ENCODE measurements around the gene AQP3.
"Not testable (repeated sequence)": the region's sequence is repeated elsewhere in the genome, so short reads cannot be mapped to it uniquely, and the experiment has no call there.

AQP3 gene

DNA sequence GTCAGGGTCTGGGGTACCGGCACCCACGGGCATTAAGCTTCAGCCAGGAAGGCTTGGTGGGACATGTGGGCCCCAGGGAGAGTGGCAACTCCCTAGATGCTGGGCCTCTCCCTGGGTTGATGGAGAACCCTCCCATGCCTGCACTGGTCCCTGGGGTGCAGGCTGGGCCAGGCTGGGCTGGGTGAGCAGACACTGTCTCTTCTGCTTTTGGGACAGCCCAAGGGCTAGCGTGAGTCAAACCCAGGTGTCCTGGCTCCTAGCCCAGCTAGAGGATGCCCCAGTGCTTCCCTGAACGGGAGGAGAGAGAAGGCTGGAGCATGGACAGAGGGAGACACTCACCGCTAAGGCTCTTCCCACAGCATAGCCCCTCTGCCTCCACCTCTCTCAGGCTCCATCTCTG, 39.3 kb downstream of the AQP3 start:
- no peak for DNase-seq

DNA sequence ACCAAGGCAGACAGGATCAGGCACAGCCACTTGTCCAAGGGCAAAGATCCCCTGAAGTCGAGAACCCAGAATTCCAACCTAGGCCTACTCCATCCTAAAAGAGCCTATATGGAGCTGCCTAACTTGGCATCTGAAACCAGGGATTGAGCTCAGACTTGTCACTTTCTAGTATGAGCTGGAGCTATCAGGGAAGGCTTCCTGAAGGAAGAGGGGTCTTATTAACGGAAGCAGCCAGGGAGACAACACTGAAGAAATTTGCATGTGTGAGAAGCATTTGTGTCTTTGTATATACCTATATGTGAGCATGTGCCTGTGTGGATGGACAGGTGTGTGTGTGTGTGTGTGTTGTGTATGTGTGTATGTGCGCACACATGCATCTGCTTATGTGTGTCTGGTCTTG, 40.3 kb downstream of the AQP3 start:
- DNase-seq = no peak

DNA sequence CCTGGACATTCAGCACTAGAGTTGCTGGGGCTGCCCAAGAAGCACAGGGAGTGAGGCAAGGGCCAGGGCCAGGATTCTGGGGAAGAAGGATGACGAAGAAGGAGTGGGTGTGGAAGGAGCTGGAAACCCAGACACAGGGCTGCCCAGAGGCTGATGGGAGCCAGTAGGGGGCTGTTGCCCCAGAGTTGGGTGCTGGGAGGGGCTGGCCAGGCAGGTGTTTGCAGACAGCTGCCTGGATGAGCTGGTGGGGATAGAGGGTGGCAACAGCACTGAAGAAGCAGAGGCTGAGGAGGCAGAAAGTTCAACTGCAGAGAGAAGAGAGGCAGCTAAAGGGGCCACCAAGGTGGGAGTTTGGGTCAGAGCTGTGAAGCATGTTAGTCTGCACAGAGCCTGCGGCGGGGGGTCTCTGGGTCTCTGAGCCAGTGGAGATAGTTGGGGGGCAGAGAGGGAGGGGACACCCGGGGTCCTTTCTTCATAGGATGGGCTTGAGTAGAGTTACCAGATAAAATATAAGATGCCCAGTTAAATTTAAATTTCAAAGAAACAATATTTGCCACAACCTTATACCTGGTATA, 42.5 kb downstream of the AQP3 start:
- DNase-seq = peak; percentile 21

DNA sequence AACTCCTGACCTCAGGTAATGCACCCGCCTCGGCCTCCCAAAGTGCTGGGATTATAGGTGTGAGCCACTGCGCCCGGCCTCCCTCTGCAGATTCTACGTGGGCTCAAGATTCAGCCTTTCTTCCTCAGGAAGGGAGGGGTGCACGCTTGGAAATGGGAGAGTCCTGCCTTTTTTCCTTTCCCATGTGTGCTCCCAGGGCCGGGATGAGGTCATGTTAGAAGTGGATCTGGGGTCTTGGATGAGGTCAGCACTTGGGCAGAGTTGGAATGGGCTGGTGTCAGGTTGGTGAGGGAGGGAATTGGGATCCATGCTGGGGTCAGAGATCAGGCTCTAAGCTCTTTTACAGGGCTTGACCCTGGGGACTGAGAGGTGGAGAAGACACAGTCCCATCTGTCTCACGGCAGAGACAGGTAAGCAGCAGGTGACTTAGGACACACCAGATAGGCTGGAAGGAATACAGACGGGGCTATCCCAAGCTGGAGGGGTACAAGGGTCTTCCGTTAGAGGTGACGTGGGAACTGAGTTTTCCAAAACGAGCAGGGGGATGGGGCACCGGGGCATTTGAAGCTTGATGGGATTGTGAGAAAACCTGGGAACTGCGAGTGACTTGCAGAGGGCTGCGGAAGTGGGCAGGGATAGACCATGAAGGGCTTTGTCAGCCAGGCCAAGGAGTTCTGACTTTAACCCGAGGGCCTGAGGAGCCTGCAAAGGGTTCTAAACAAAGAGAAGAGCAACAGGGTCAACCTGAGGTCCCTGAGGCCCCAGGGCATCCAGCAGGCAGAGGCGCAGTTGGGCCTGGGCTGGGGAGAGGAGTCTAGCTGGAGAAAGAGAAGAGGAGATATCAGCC, 43.2 kb downstream of the AQP3 start:
- DNase-seq = no peak

DNA sequence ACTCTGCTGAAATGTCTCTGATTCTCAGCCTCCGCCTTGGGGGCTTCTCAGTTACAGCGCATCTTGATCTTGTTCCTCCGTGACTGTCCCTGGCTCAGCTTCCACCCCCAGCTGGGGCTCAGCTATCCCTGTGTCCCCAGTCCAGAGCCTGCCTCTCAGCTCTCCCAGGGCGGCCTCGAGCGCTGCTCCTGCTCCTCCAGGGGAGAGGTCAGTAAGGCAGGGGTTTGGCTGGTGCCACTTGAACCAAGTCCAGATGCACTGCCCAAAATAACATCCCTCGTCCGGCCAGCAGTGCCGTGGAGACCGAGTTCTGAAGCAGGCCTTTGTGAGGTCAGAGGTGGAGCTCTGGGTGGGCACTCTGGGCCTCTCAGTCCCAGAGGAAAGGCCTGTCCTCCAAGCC, 45.0 kb downstream of the AQP3 start, which contains the start of gene AQP7:
AQP7 (minus strand) TSS at position 198 of the 400 bp plus-strand sequence. CDS start 1,306 bp downstream, outside the sequence.
- not testable (repeated sequence) for DNase-seq

DNA sequence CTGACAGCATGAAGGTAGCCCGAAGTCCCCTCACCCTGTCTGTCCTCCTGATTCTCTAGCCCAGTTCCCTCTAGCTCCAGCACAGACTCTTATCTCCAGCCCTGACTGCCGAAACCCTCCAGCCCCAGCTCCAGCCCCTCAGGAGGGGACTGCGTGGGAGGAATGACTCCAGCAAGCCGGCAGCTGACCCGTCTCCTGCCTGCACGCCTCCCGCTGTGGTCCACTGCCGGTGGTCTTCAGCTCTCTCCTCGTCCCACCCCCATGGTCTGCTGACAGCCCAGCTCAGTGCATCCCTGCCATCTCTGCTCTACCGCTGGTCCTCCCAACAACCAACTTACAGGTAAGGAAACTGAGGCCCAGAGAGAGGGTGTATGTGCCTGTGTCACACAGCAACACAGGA, 45.6 kb downstream of the AQP3 start:
- not testable (repeated sequence) for DNase-seq

DNA sequence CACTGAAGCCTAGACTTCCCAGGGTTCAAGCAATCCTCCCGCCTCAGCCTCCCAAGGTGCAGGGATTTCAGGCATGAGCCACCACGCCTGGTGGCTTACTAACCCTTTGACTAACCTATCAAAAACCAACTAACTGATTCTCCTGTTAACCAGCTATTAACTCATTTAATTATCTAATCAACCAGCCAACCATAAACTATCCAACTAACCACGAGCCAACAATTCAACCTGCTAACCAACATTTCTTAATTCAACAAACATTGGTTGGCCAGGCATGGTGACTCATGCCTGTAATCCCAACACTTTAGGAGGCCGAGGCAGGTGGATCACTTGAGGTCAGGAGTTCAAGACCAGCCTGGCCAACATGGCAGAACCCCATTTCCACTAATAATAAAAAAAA, 48.3 kb downstream of the AQP3 start:
- not testable (repeated sequence) for DNase-seq

DNA sequence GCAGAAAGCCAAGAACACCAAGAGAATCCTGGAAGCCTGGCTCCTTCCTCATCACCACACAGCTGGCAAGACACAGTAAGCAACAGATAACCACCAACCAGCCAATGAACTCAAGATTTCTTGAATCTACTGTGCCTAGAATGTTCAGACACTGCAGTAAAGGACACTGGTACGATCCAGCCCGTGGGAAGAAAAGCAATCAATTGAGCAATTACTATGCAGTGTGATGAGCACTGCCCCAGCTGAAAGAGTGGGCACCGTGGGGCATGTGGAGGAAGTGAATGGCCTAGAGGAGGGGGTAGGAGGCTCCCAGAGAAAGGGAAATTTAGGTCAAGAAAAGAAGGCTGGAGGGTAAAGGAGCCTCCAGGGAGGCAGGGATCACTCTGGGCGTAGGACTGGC, 49.6 kb downstream of the AQP3 start:
- not testable (repeated sequence) for DNase-seq

DNA sequence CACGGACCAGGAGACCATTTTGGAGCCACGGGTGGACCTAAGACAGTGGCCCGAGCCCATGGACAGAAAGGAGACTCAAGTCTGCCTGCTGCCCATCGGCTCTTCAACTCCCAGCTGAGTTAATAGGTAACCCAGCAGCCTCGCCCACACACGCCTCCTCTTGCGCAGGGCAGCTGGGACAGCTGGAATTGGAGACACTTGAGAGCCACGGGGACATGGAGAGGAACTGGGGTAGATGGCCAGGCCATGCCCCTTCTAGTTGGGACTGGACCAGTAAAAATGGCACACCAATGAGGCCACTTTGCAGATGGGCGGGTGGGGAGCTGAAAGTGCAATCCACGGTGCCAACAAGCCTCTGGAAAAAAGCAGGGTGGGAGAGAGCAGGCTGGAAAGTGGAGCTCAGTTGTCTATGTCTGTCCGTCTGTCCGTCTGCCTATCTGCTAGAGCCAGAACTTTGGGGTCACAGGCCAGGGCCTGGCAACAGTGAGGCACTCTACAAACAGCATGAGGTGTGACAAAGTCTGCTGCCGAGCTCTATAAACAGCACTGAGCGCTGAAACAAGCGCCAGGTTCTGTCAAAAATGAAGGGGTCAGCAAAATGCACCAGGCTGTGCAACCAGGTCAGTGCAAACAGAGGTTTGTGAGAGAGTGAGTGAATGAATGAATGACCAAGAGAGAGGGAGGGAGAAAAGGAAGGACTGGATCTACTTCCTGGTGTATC, 52.1 kb downstream of the AQP3 start:
- DNase-seq = not testable (repeated sequence)

DNA sequence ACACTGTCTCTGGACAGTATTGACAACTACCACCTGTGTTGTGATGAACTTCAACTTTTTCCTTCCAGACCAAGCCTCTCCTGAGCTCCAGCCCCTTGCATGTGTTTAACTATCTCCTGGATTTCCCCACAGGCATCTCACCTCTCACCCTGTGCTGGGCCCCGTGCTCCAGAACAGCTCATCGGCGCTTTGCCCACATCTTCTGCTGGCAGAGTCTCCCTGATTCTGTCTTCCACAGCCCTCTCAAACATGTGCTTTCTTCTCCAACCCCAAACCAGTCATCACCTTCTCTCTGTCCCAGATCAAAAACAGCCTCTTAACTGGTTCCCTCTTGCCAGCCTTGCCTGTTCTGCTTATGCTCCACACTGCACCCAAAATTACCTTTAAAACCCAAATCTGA, 53.4 kb downstream of the AQP3 start:
- not testable (repeated sequence) for DNase-seq

DNA sequence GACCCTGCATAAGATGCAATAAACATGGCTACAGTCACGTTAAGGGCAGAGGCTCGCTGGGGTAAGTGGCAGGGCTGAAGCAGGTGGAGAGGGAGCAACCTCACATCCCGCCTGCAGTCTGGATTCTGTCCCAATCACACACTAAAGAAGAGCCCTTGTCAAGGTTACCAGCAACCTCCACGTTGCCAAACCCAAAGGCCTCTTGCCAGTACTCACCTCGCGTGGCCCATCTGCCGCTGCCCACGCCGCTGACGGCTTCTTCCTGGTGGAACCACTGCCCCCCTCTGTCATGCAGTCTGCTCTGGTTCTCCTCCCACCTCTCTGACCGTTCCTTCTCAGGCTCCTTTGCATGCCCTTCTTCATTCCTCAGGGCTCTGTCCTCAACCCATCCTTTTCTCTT, 53.8 kb downstream of the AQP3 start:
- no peak for DNase-seq

DNA sequence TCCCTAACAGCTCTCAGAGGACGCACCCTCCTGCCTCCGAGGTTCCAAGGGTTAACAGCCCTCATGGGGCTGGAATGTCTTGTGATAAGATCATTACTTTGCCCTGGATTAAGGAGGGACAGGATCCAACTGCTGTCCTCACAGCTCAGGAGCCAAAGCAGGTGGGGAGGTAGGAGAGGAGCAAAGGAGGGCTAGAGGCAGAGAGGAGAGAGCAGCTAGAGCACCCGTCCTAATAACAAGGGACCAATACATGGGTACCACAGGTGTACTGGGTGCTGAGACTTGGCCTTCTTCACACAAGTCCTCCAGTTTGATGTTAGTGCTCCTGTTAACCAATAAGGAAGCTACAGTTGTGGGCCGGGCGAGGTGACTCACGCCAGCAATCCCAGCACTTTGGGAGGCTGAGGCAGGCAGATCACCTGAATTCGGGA, 54.8 kb downstream of the AQP3 start:
- DNase-seq = not testable (repeated sequence)
